ENCODE data around the gene KLK6.
"Not testable (repeated sequence)": the region's sequence is repeated elsewhere in the genome, so short reads cannot be mapped to it uniquely, and the experiment has no call there.

The KLK6 gene

DNA sequence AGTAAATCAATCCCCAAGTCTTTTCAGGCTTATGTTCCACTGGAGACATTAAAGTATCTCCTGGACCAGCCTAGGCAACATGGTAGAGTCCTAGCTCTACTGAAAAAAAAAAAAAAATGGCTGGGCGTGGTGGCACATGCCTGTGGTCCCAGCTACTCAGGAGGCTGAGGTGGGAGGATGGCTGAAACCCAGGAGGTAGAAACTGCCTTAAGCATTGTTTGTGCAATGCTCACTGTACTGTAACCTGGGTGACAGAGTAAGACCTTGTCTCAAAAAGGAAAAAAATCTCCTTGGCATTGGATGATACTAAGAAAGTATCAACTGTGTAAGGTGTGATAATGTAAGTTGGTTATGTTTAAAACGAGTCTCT lies 23.3 kb upstream of the KLK6 start:
- DNase-seq (ENCODE audit: low read depth) = no peak

DNA sequence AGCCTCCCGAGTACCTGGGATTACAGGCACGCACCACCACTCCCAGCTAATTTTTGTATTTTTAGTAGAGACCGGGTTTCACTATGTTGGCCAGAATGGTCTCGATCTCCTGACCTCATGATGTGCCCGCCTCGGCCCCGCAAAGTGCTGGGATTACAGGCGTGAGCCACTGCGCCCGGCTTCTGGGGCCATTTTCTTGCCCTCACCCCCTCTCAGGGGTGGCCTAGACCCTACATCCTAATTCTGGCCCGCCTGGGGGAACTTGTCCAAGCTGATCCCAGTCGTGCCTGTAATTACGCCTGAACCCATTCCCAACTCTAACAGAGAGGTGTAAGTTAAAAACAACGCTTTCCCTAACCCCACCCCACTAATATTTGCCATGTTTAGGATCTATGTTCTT lies 15.0 kb upstream of the KLK6 start:
- DNase-seq (ENCODE audit: low read depth) = not testable (repeated sequence)

DNA sequence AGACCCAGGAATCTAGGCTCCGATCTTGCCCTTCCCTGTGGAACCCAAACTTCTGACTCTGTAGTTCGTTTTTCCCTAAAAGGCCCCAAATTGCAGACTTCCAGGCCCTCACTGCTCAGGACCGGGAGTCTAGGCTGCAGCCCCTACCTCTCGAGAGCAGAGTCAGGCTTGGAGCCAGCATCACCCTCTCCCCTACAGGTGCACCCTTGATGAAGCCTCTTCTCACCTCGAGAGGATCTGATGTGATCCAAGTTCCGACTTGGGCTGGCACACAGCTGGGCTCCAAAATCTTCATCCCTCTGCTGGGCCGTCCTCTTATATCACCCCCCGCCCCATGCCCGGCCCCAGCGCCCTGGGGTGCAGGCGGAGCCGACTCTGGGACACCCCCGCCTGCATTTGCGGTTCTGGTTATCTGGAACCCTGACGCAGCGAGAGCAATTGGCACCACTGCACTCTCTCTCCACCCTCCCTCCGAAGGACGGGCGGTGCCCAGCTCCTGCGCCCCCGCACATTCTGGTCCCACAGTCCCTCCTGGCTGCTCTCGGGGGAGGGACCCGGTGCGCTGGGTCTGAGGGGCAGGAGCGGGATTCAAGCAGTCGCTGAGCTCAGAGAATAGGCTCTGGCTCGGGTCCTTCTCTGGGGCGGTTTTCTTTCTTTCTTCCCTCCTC lies 14.4 kb upstream of the KLK6 start, which contains the start of gene KLK7:
KLK7 (minus strand) TSS at position 293 of the 668 bp plus-strand sequence. CDS start 1,518 bp downstream, outside the sequence.
- DNase-seq (ENCODE audit: low read depth) = no peak

DNA sequence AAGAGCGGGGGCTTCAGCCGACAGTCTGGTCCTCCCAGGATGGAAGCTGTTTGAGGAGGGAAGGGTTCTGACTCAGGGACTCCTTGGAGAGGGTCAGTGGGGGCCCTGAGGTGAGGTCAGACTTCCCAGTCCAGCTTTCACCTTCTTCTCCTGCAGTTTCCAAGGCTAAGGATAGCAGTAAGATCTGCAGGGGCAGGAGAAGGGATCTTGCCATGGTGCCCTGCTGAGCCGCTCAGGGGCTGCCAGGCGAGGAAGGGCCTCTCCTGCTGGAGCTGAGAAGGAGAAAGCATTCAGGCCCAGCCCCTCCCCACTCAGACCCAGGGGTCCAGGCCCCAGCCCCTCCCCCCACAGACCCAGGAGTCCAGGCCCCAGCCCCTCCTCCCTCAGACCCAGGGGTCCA lies 12.8 kb upstream of the KLK6 start:
- DNase-seq (ENCODE audit: low read depth) = no peak

DNA sequence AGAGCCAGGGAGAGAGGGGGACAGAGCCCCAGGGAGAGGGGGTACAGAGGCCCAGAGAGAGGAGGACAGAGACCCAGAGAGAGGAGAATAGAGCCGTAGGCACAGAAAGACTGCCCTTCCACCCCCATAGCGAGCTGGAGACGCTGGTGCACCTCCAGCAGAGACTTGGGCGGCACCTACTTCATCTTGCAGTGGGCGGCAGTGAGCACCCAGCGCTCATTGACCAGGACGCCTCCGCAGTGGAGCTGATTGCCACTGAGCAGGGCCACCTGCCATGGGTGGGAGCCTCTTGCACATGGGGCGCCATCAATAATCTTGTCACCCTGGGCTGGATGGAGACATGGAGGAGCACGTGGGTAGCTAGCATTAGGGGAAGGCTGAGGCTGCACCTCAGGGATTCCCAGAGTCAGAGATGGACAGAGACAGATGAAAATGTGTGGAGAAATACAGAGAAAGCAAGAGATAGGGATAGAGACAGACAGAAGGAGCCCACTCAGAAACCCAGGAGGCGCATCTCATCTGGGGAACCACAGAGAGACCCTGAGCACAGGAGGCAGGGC lies 12.3 kb upstream of the KLK6 start:
- DNase-seq (ENCODE audit: low read depth) = no peak

DNA sequence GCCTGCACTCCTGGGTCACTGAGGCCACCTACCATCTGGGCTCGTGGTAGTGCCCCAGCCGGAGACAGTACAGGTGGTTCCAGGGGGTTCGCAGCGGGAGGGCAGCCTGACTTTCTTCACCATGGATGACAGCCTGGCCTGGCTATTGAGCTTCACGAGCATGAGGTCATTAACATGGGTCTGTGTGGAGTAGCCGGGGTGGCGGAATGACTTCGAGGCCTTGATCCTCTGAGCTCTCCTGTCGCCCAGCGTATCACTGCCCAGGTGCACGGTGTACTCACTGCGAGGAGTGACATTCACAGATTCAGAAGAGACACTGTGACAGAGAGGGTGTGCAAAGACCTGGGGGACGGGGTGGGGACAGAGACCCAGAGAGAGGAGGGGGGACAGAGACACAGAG lies 10.8 kb upstream of the KLK6 start:
- DNase-seq (ENCODE audit: low read depth) = no peak

DNA sequence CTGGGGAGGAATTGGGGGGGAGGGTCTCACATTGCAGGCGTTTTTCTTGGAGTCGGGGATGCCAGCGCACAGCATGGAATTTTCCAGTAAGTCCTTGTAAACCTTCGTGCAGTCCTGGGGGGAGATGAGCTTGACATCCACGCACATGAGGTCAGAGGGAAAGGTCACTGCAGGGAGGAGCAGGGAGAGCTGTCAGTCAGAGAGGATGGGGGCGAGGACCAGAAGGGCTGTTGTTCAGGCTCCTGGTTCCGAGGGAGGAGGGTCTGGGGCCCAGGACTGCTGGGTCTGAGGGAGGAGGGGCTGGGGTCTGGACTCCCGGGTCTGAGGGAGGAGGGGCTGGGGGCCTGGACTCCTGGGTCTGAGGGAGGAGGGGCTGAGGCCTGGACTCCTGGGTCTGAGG lies 10.4 kb upstream of the KLK6 start:
- DNase-seq (ENCODE audit: low read depth) = no peak

DNA sequence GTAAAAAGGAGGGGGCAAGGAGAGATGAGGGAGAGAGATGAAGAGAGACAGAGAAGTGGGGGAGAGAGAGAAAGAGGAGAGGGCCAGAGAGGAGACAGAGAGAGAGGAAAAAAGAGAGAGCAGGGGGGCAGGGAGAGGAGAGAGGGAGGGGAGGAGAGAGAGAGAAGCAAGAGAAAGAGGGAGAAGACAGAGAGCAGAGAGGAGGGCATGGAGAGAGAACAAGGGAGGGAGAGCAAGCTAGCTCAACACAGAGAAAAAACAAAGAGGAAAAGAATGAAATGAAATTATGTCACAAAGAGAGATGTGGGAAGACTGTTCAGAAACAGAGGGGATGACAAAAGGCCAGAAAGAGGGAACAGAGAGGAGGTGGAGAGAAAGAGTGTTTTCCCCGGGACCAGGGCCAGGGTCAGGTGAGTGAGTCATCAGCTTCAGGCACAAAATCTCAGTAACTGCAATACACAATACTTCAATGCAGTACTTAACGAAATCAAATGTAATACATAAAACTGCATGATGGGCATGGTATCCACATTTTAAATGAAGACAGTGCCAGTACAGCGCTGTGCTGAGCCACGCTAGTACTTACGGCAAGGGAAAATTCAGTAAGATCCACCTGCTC lies 9.5 kb upstream of the KLK6 start:
- DNase-seq (ENCODE audit: low read depth) = no peak

DNA sequence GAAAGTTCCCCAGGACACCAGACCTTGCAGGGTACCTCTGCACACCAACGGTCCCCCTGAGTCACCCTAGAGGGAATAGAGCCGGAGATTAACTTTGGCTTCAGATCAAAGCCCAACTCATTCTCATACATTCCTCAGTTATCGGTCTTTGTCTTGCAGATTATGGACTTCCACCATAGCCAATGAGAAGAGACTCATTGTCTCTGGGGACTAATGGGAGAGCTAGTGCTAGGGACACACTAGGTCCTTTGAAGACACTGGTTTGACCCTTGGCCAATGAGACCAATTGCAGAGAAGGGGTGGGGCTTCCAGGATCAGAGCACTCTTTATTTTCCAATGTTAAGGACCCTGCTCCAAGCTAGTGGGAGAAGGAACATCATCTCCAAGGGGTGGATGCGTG lies 8.2 kb upstream of the KLK6 start:
- DNase-seq (ENCODE audit: low read depth) = no peak

DNA sequence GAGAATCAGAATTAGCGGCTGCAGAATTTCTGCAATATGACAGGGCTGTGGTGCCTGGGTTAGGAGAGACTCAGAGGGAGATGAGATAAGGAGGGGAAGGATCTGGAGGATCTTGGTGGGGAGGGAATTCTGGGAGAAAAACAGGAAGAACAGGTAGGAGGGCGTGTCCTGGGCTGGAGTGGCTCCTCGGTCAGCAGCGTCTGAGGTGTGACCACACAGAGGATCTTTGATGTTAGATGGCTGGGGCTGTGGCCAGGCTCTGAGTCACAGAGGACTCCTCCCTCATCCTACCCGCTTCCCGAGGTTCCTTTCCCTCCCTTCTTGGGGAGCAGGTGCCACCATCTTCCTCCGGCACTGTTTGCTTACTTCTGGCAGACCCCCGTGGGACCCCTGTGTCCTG lies 6.4 kb upstream of the KLK6 start:
- no peak for DNase-seq (ENCODE audit: low read depth)

DNA sequence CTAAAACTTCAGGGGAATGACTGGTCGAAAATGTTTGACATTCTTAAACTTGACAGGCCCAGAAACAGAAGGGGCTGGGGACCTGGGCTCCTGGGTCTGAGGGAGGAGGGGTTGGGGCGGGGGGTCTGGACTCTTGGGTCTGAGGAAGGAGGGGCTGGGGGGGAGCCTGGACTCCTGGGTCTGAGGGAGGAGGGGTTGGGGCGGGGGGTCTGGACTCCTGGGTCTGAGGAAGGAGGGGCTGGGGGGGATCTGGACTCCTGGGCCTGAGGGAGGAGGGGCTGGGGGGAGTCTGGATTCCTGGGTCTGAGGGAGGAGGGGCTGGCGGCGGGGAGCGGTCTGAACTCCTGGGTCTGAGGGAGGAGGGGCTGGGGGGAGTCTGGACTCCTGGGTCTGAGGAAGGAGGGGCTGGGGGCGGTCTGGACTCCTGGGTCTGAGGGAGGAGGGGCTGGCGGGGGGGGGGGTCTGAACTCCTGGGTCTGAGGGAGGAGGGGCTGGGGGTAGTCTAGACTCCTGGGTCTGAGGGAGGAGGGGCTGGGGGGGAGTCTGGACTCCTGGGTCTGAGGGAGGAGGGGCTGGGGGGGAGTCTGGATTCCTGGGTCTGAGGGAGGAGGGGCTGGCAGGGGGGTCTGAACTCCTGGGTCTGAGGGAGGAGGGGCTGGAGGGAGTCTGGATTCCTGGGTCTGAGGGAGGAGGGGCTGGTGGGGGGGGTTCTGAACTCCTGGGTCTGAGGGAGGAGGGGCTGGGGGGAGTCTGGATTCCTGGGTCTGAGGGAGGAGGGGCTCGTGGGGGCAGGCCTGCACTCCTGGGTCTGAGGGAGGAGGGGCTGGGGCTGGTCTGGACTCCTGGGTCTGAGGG lies 5.5 kb upstream of the KLK6 start:
- no peak for DNase-seq (ENCODE audit: low read depth)

DNA sequence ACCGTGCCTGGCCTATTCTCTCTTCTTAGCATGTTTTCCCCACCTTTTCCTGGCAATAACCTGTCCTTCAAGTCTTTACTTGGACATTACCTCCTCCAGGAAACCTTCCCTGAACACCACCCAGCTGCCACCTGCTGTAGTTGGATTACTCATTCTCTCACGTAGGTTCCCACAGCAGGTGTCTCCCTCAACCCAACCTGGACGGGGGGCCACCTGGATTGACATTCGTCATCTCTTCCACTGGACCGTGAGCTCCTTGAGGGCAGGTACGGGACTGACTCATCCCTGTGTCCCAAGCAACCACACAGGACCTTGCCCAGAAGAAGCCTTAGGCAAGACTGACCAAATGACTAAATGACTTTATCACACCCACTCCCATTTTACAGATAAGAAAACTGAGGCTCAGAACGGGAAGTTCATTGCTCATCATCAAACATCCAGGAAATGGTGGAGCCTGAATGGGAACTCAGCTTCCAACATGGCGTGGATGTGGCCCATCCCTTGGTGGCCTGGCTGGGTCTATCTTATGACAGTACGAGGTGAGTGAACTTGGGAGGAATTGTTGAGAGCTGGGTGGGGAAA lies 3.5 kb upstream of the KLK6 start:
- no peak for DNase-seq (ENCODE audit: low read depth)

DNA sequence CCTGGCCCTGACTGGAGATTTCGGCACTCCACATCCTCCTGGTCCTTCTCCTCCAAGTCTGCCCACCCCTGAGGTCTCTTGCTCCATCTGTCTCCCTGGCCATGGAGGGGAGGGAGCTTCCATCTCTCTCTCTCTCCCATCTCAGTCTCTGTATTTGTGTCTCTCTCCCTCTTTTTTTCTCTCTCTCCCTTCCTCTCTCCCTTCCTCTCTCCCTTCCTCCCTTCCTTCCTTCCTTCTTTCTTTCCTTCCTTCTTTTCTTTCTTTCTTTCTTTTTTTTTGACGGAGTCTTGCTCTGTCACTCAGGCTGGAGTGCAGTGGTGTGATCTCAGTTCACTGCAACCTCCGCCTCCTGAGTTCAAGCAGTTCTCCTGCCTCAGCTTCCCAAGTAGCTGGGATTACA lies 419 bp upstream of the KLK6 start:
- DNase-seq (ENCODE audit: low read depth) = not testable (repeated sequence)

DNA sequence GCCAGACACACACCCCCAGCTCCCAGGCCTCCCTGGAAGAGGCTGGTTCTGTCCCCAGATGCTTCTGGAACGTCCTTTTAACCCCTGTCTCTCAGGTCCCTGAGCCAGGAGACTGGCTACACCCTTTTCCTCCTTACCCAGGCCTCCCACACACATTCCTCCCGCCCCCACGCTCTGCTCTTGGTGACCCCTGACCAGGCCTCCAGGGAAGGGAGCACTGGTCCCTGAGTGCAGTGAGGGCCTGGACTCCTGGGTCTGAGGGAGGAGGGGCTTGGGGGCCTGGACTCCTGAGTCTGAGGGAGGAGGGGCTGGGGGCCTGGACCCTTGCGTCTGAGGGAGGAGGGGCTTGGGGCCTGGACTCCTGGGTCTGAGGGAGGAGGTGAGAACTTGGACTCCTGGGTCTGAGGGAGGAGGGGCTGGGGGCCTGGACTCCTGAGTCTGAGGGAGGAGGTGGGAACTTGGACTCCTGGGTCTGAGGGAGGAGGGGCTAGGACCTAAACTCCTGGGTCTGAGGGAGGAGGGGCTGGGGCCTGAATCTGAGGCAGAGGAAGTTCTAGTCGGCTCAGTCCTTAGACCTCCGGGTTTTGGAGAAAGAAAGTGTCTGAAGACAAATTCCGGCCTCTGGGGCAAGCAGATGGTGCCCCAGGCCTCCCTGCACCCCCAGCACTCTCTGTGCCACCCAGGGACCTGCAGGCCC lies 527 bp downstream of the KLK6 start:
- no peak for DNase-seq (ENCODE audit: low read depth)

DNA sequence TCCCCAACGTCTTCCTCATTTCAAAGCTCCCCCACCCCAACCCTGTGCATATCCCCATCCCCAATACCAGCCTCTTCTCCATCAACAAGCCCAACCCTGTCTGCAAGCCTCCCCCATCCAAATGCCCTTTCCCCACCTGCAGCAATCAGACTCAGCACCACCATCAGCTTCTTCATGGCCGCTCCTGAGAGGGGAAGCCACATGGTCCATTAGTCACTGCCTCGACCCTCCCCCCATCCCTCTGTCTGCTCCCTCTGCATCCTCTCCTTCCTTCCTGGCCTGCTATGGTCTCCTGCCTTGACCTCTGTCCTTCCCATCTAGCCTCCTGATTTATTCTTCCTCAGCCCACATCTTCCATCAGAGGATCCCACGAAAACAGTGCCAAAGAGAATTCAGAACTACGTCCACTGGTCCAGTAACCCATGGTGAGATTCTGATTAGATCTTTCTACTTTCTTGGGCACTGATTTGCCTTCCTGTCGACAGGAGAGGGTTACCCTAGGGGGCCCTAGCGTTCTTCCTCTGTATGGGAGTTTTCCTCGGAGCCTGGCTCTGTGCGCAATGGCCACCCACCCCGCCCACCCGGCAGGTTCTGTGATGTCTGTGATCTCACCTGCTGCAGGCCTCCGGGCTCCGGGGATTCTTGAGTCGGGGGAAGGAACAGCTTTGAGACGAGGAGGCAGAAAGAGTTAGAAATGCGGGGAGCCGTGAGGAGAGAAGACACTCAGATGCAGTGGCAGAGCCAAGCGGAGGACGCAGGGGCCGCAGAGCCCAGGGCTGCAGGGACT lies 1.3 kb downstream of the KLK6 start:
- no peak for DNase-seq (ENCODE audit: low read depth)

DNA sequence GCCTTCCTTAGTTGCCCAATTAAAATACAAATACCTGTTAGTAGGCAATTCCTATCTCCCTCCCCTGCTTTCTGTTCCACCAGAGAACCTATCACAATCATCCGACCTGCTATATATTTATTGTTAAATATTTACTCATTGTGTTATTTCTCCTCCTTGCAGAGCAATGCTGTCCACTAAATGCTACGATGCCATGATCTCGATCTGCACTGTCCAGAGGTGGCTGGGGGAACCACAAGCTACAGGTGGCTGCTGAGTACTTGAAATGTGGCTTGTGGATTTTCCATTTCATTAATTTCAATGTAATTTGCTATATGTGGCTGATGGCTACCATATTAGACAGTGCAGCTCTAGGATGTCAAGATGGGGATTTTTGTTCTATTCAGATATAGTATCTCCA lies 5.1 kb downstream of the KLK6 start:
- DNase-seq (ENCODE audit: low read depth) = no peak

DNA sequence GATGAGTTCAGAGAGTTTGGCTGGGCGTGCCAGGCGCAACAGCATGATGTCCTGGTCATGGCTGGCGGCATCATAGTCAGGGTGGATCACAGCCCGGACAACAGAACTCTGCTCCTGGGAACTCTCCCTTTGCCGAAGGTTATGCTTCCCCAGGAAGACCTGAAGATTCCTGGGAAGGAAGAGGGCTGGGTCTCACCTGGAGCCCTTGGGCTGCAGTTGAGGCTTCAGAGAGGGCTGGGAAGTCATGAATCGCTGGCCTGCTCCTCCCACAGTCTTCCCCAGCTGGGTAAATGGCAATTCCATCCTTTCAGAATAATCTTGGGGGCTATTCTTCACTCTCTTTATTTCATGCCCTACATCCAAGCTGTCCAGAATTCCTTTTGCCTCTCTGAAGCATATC lies 6.0 kb downstream of the KLK6 start:
- no peak for DNase-seq (ENCODE audit: low read depth)

DNA sequence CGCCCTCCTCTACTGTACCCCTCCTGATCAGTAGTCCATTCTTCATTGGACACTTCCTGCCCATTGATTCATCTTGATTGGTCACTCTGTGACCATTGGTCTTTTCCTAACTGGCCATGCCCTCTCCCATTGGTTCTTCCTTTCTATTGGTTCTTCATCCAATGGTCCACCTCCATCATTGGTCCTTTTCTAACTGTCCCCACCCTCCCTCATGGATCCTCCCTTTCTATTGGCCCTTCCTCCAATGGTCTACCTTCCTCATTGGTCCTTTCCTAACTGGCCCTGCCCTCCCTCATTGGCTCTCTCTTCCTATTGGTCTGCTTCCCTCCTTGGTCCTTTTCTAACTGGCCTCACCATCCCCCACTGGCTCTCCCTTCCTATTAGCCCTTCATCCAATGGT lies 7.1 kb downstream of the KLK6 start:
- DNase-seq (ENCODE audit: low read depth) = no peak

DNA sequence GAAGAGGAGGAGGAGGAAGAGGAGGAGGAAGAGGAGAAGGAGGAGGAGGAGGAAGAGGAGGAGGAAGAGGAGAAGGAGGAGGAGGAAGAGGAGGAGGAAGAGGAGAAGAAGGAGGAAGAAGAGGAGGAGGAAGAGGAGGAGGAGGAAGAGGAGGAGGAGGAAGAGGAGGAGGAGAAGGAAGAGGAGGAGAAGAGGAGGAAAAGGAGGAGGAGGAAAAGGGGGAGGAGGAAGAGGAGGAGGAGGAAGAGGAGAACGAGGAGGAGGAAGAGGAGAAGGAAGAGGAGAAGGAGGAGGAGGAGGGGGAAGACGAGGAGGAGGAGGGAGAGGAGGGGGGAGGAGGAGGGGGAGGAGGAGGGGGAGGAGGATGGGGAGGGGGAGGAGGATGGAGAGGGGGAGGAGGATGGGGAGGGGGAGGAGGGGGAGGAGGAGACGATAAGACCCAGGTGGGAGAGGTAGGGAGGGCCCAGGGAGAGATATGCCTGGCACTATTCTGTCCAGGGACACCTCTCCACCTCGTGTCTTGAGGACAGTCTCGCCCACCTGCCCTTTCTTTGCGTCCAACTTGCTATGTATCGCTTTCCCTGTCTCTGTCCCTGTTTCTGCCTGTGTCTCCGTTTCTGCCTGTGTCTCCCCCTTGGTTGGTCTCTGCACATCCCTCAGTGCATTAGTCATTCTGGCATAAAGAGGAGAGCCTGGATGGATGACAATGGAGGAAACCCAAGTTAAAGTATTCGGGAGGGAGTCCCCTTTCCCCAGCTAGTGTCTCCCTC lies 9.5 kb downstream of the KLK6 start:
- no peak for DNase-seq (ENCODE audit: low read depth)

DNA sequence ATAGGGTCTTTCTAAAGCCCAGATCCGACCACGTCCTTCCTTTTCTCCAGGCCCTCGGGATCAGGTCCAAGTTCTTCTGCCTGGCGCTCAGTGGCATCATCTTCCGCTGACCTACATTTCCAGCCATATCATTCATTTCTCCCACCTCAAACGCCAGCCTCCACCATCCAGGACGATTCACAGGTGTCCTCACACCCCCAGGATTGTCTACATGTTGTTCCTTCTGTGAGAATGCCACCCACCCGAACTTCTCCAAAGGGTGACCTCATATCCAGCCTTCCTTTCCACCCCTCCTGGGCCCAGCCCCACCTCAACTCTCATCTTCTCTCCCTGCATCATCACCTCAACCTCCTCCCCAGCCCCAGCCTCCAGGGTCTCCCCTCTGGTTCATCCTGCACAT lies 11.8 kb downstream of the KLK6 start:
- DNase-seq (ENCODE audit: low read depth) = no peak
